ENCODE measurements around the gene BTBD3.

The BTBD3 gene

DNA sequence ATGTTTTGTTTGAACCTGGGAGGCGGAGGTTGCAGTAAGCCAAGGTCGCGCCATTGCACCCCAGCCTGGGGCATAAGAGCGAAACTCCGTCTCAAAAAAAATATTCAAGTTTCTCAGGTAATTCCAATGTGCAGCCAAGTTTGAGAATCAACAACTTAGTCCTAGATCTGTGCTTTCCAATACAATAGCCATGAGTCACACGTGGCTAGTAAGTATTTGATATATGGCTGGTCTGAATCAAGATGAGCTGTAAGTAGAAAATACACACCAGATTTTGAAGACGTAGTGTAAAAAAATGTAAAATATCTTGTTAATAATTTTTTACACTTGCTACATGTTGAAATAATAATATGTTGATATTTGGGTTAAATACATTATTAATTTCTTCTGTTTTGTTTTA lies 35.0 kb upstream of the BTBD3 start:
- POLR2A ChIA-PET: no interaction called here

DNA sequence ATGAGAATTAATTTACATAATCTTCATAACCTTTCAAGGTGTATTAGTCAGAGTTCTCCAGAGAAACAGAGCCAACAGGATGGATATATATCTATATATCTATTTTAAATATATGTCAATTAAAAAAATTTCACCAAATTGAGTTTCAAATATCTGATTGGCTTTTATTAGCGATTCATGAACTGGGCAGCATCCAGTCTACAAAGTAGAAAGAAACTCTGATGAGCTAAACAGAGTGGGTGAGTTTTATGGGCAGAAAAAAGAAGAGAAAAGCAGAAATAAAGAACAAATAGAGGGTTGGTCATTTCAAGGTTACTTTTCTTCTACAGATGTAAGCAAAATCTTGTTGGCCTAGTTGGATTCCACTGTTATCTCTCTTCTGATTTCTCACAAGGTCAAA lies 29.0 kb upstream of the BTBD3 start:
- ChIA-PET CTCF (no interaction called here), POLR2A (no interaction called here)
- TF ChIP-seq CTCF (IDR thresholded peaks at IDR 0.05; ENCODE audit: insufficient read depth, low read length, missing control alignments): no peak
- H3K4me3 ChIP-seq (ENCODE audit: low read depth, low read length): no peak overlapping the region
- DNase-seq (ENCODE audit: low read depth, low spot score): no peak

More for the DNA sequence above, 35.0 kb upstream of the BTBD3 start:
- TF ChIP-seq CTCF (IDR thresholded peaks at IDR 0.05; ENCODE audit: insufficient read depth, low read length, missing control alignments): no peak
- CTCF ChIA-PET: no interaction called here
- no peak overlapping the region for H3K4me3 ChIP-seq (ENCODE audit: low read depth, low read length)
- DNase-seq (ENCODE audit: low read depth, low spot score): no peak

- ChIA-PET POLR2A (no interaction called here), CTCF (no interaction called here)
- H3K4me3 ChIP-seq (ENCODE audit: low read depth, low read length): peak overlapping the region; percentile 54
- DNase-seq (ENCODE audit: low read depth, low spot score): peak; percentile 16
- TF ChIP-seq CTCF (IDR thresholded peaks at IDR 0.05; ENCODE audit: insufficient read depth, low read length, missing control alignments): no peak
Observed at GRCh38 chr20:11890331-11891076, 27.2 kb upstream of the BTBD3 start.

GRCh38 chr20:11891077-11891775 lies 26.5 kb upstream of the BTBD3 start:
- POLR2A ChIA-PET: interaction anchor here (0.6 kb wide), 1 partner anchor 117 kb away, joined by 3 read pairs; no protein-coding TSS in a partner anchor
- no peak for TF ChIP-seq CTCF (IDR thresholded peaks at IDR 0.05; ENCODE audit: insufficient read depth, low read length, missing control alignments)
- CTCF ChIA-PET: no interaction called here
- H3K4me3 ChIP-seq (ENCODE audit: low read depth, low read length): peak overlapping the region; percentile 54
- no peak for DNase-seq (ENCODE audit: low read depth, low spot score)

DNA sequence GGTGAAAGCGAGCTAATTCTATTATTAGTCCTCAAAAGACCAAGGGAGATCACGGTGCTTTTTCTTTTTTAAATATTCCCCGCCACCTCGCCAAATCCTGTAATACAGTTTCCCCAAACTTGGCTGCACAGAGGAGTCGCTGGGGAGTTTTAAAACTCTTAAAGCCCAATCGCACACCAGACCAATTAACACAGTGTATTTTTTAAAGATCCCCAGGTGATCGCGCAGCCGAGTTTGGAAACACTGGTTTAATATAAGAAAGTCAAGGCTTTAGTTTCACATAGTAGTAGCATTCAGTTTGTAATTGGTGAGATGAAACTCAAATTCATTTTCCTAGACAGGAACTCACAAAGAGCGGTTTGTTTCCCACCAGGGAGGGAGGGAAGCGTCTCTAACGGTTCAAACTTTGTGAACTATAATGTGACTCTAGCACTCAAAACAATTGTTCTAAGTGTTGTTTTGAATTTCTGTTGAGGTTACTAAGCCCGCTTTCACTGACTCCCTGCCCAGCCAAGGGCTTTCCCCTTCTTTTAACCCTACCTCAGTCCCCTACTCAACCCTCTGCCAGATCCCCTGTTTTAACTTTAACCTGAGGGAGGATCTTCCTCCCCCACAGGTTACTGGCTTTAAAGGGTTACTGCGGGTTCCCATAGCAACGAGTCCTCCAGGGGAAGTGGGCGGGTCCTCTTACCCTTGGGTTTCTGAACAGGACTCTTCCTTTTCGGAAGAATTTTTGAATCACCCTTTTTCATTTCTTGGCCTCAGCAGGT lies 25.7 kb upstream of the BTBD3 start:
- no peak for TF ChIP-seq CTCF (IDR thresholded peaks at IDR 0.05; ENCODE audit: insufficient read depth, low read length, missing control alignments)
- ChIA-PET POLR2A (interaction anchor here (0.6 kb wide), 1 partner anchor 116 kb away, joined by 3 read pairs; no protein-coding TSS in a partner anchor), CTCF (no interaction called here)
- peak overlapping the region; percentile 54 for H3K4me3 ChIP-seq (ENCODE audit: low read depth, low read length)
- DNase-seq (ENCODE audit: low read depth, low spot score): no peak

- H3K4me3 ChIP-seq (ENCODE audit: low read depth, low read length): no peak overlapping the region
- CTCF ChIA-PET: no interaction called here
- POLR2A ChIA-PET: no interaction called here
Observed at GRCh38 chr20:11894062-11894461, 23.6 kb upstream of the BTBD3 start.

More at GRCh38 chr20:11894062-11894461, 23.6 kb upstream of the BTBD3 start:
- no peak for TF ChIP-seq CTCF (IDR thresholded peaks at IDR 0.05; ENCODE audit: insufficient read depth, low read length, missing control alignments)
- no peak for DNase-seq (ENCODE audit: low read depth, low spot score)

All from AG04449 (cell line).